Left lung (tissue), 10 donors: Measurements from ENCODE around the gene LGI4. TPM values are rescaled to one million over a fixed set of nuclear protein-coding genes. Genes with fewer than 3 reads are reported as not detected.

ENCODE experiments used
- ATAC-seq: fragments of 200-7000 bp; cut with Tn5 transposase; one replicate; pipeline ENCODE4 v1.9.1; 2020; ENCODE audit warnings: moderate library complexity
- DNase-seq, 4 donors: peaks; one replicate each; pipeline ENCODE4 v3.0.0-alpha.2; 2013 to 2020
- H3K27ac ChIP-seq, 2 donors: fragments of 200-600 bp; sonication (generic) in 1 of 2; one replicate each; pipeline versions ENCODE4 v1.5.0 to v1.8.0; 2020 to 2021
- H3K27me3 ChIP-seq, 2 donors: fragments of 200-600 bp; sonication (generic) in 1 of 2; one replicate each; pipeline versions ENCODE4 v1.5.0 to v1.8.0; 2020 to 2021
- H3K36me3 ChIP-seq, 2 donors: fragments of 200-600 bp; sonication (generic) in 1 of 2; one replicate each; pipeline versions ENCODE4 v1.5.0 to v1.8.0; 2020 to 2021
- H3K4me1 ChIP-seq, 2 donors: fragments of 200-600 bp; one replicate each; pipeline ENCODE4 v1.8.0; 2021
- H3K4me3 ChIP-seq, 2 donors: fragments of 200-600 bp; sonication (generic) in 1 of 2; one replicate each; pipeline versions ENCODE4 v1.5.0 to v1.8.0; 2020 to 2021; ENCODE audit warnings: mild to moderate bottlenecking in 1 of 2
- H3K9me3 ChIP-seq, 2 donors: fragments of 200-600 bp; sonication (generic) in 1 of 2; one replicate each; pipeline versions ENCODE4 v1.5.0 to v1.8.0; 2020 to 2021
- intact Hi-C, 2 donors: fragments of 100-400 bp; cut with DNase I; formaldehyde crosslinking; loops; one replicate each; pipeline versions ENCODE4 v1.11.2 to v1.14.2; 2022
- polyA plus RNA-seq, 6 donors: library from polyadenylated mRNA; unstranded; fragments of 120-200 nt; gene quantifications; one replicate each; pipeline ENCODE4 v1.2.1, GENCODE V29; 2013; ENCODE audit not compliant: insufficient read length in 6 of 6
- total RNA-seq, 2 donors: library from RNA; stranded (reverse); fragmentation: NEBNext Ultra II Directional; extraction: Animal tissue kit (Norgen Biotek cat#: 25700); gene quantifications; one replicate each; pipeline ENCODE4 v1.2.1, GENCODE V29; 2021
- TF ChIP-seq, protein P1 (sequence below), 2 donors: fragments of 200-600 bp; sonication (generic) in 1 of 2; IDR thresholded peaks; one replicate each; pipeline versions ENCODE4 v1.5.0 to v1.8.0; 2021; ENCODE audit warnings: antibody characterized with exemption in 2 of 2
- donor health status: DM: no; HTN: yes; CAD: no.
- donor health status: DM: no; HTN: no; CAD: no.

LGI4 gene
- total and polyA plus RNA-seq, 8 donors, result 1.8 to 3.4 (median 2.7) TPM

DNA sequence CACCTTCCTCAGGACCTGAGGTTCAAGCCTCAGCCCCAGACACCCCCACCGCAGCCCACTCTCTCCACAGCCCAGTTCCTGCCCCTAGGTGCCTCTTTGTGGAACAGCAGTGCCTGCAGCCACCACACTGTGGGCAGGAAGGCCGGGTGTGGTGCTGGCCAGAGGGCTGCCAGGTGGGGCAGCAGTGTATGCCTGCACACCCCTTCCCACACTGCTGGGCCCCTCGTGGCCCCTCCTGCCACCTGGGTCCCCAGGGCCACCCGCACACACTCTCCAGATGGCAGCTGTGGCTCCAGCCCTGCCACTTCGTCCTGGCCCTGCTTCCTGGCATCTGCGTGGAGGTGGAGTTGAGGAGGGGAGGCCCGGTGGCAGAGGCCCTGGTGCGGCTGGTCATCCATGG, 58.2 kb downstream of the LGI4 start:
- no peaks in the 10 kb centered on the region for H3K4me1 ChIP-seq
- DNase-seq (no peak), ATAC-seq (no peak)
- no peaks in the 10 kb centered on the region for H3K36me3 ChIP-seq
- no peak overlapping the region for H3K27ac ChIP-seq
- no peaks in the 10 kb centered on the region for H3K27me3 ChIP-seq
- TF ChIP-seq, protein P1, sequence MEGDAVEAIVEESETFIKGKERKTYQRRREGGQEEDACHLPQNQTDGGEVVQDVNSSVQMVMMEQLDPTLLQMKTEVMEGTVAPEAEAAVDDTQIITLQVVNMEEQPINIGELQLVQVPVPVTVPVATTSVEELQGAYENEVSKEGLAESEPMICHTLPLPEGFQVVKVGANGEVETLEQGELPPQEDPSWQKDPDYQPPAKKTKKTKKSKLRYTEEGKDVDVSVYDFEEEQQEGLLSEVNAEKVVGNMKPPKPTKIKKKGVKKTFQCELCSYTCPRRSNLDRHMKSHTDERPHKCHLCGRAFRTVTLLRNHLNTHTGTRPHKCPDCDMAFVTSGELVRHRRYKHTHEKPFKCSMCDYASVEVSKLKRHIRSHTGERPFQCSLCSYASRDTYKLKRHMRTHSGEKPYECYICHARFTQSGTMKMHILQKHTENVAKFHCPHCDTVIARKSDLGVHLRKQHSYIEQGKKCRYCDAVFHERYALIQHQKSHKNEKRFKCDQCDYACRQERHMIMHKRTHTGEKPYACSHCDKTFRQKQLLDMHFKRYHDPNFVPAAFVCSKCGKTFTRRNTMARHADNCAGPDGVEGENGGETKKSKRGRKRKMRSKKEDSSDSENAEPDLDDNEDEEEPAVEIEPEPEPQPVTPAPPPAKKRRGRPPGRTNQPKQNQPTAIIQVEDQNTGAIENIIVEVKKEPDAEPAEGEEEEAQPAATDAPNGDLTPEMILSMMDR (IDR thresholded peaks at IDR 0.05), result no peak
- H3K9me3 ChIP-seq, result no peaks in the 10 kb centered on the region
- H3K4me3 ChIP-seq, result no peak overlapping the region
- intact Hi-C loops, result no loop called here

DNA sequence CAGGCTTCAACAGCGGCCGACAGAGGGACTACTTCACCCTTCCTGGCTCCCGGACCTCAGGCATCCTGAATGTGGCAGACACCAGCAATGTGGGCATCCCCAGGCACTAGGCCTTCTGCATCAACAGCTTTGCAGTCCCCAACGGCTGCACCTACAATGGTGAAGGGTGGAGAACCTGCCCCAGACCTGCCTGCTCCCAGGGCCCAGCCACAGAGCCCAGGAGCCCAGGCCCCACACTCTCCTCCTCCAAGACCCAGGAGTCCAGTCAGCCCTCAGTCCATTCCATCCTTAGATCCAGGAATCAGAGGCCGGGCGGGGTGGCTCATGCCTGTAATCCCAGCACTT, 58.9 kb downstream of the LGI4 start:
- TF ChIP-seq, protein P1 (IDR thresholded peaks at IDR 0.05), result no peak
- Histone ChIP-seq H3K4me3 (no peak overlapping the region), H3K27me3 (no peaks in the 10 kb centered on the region), H3K4me1 (no peaks in the 10 kb centered on the region), H3K9me3 (no peaks in the 10 kb centered on the region), H3K27ac (no peak overlapping the region), H3K36me3 (no peaks in the 10 kb centered on the region)
- ATAC-seq, result no peak
- intact Hi-C loops, result no loop called here
- DNase-seq, result no peak

DNA sequence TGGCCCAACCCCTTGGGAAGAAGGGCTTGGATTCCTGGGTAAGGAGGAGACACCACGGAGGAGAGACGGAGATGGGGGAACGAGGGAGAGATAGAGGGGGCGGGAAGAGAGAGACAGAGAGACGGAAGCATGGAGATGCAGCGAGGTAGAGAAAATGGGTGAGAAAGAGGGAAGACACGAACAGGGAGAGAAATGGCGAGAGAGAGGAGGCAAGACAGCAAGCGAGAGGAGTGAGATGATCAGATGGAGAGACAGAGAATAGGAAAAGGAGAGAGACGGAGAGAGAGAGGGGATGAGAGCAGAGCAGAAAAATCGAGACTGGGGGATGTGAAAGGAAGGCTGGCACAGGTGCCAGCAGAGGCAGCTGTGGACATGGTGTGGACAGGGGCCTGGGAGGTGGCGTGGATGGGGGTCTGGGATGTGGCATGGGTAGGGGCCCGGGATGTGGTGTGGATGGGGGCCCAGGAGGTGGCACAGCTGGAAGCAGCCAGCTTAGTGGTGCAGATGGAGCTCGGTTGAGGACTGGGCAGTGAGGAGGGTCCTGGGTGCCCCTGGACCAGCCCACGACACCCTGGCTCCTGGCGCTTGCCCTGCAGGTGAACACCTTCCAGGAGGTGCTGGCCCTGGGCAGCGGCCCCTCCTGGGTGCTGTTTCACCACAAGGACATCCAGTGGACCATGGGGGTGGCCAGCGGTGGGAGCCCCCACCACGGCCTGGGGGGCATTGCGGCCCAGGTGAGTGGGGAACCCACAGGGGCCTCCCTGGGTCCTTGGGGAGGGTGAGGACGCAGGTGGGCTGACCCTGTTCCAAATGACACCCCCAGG, 59.4 kb downstream of the LGI4 start:
- intact Hi-C loops, result no loop called here

More for the DNA sequence above, 59.4 kb downstream of the LGI4 start:
- DNase-seq, result peak in 1 of 4 donors; percentile 69
- Histone ChIP-seq H3K27me3 (no peaks in the 10 kb centered on the region), H3K27ac (no peak overlapping the region), H3K4me3 (no peak overlapping the region), H3K9me3 (peaks cover 0 to 4% of the 10 kb centered on the region in 2 donors), H3K4me1 (no peaks in the 10 kb centered on the region), H3K36me3 (no peaks in the 10 kb centered on the region)
- TF ChIP-seq, protein P1 (IDR thresholded peaks at IDR 0.05), result no peak
- no peak for ATAC-seq

Other genes starting within 250 kb of the LGI4 start
- gene ZNF30, start 208.2 kb downstream of the LGI4 start, total RNA-seq, result 1 to 10 TPM; 3.5 to 4.3 TPM
- gene ZNF30, start 208.2 kb downstream of the LGI4 start, polyA plus RNA-seq, result 10 to 100 TPM in 1 of 6 donors, 1 to 10 TPM in 5; 6.4 to 10.4 (median 8.4) TPM
- gene ZNF792, start 170.8 kb downstream of the LGI4 start, total RNA-seq, result 1 to 10 TPM; 8.5 to 9.9 TPM
- gene ZNF792, start 170.8 kb downstream of the LGI4 start, polyA plus RNA-seq, result 10 to 100 TPM in 2 of 6 donors, 1 to 10 TPM in 4; 8.0 to 10.8 (median 9.7) TPM
- gene GRAMD1A, start 134.7 kb downstream of the LGI4 start, total RNA-seq, result 100 to 1,000 TPM; 116 to 137 TPM
- 100 to 1,000 TPM in 5 of 6 donors, 10 to 100 TPM in 1; 92.7 to 136 (median 114) TPM for gene GRAMD1A, start 134.7 kb downstream of the LGI4 start, polyA plus RNA-seq
- 1 to 10 TPM; 7.7 to 9.7 TPM for gene SCN1B, start 104.6 kb downstream of the LGI4 start, total RNA-seq
- 1 to 10 TPM in 3 of 6 donors, under 1 TPM in 3; 0.82 to 1.6 (median 1.0) TPM for gene SCN1B, start 104.6 kb downstream of the LGI4 start, polyA plus RNA-seq
- 10 to 100 TPM; 16.8 to 40.3 TPM for gene HPN, start 93.3 kb downstream of the LGI4 start, total RNA-seq
- 10 to 100 TPM; 25.6 to 44.7 (median 32.2) TPM for gene HPN, start 93.3 kb downstream of the LGI4 start, polyA plus RNA-seq
- gene FXYD3, start 19.2 kb downstream of the LGI4 start, total RNA-seq, result 100 to 1,000 TPM in 1 of 2 donors, 10 to 100 TPM in 1; 88.4 to 207 TPM
- gene FXYD3, start 19.2 kb downstream of the LGI4 start, polyA plus RNA-seq, result 10 to 100 TPM; 17.5 to 50.2 (median 21.1) TPM
- 10 to 100 TPM; 20.1 to 24.0 TPM for gene FXYD1, start 3.8 kb upstream of the LGI4 start, total RNA-seq
- gene FXYD1, start 3.8 kb upstream of the LGI4 start, polyA plus RNA-seq, result 10 to 100 TPM; 50.5 to 67.0 (median 53.6) TPM
- gene FXYD7, start 8.2 kb upstream of the LGI4 start, total RNA-seq, result not detected
- 1 to 10 TPM in 2 of 6 donors, under 1 TPM in 4; 0.55 to 1.3 (median 0.74) TPM for gene FXYD7, start 8.2 kb upstream of the LGI4 start, polyA plus RNA-seq
- 100 to 1,000 TPM; 111 to 123 TPM for gene FXYD5, start 19.7 kb upstream of the LGI4 start, total RNA-seq
- gene FXYD5, start 19.7 kb upstream of the LGI4 start, polyA plus RNA-seq, result 10 to 100 TPM; 29.0 to 33.0 (median 31.3) TPM
- gene FAM187B, start 93.7 kb upstream of the LGI4 start, total RNA-seq, result under 1 TPM in 1 of 2 donors, not detected in 1; 0.20 TPM
- gene FAM187B, start 93.7 kb upstream of the LGI4 start, polyA plus RNA-seq, result not detected
- 100 to 1,000 TPM in 1 of 2 donors, 10 to 100 TPM in 1; 65.4 to 130 TPM for gene LSR, start 113.9 kb upstream of the LGI4 start, total RNA-seq
- 10 to 100 TPM; 50.6 to 70.1 (median 60.1) TPM for gene LSR, start 113.9 kb upstream of the LGI4 start, polyA plus RNA-seq
- gene USF2, start 133.9 kb upstream of the LGI4 start, total RNA-seq, result 100 to 1,000 TPM; 123 to 148 TPM
- gene USF2, start 133.9 kb upstream of the LGI4 start, polyA plus RNA-seq, result 100 to 1,000 TPM; 149 to 187 (median 165) TPM
- gene HAMP, start 147.5 kb upstream of the LGI4 start, total RNA-seq, result 1 to 10 TPM; 1.1 to 1.9 TPM
- under 1 TPM; 0.20 to 0.85 (median 0.41) TPM for gene HAMP, start 147.5 kb upstream of the LGI4 start, polyA plus RNA-seq
- not detected for gene MAG, start 157.1 kb upstream of the LGI4 start, total RNA-seq
- gene MAG, start 157.1 kb upstream of the LGI4 start, polyA plus RNA-seq, result 10 to 100 TPM in 2 of 6 donors, 1 to 10 TPM in 4; 1.3 to 14.4 (median 6.2) TPM
- 10 to 100 TPM in 1 of 2 donors, 1 to 10 TPM in 1; 6.5 to 13.8 TPM for gene CD22, start 194.1 kb upstream of the LGI4 start, total RNA-seq
- 10 to 100 TPM in 4 of 6 donors, 1 to 10 TPM in 2; 5.2 to 63.2 (median 19.7) TPM for gene CD22, start 194.1 kb upstream of the LGI4 start, polyA plus RNA-seq
- gene FFAR1, start 212.8 kb upstream of the LGI4 start, total RNA-seq, result not detected
- under 1 TPM; 0.06 to 0.74 (median 0.28) TPM for gene FFAR1, start 212.8 kb upstream of the LGI4 start, polyA plus RNA-seq
- 1 to 10 TPM in 1 of 2 donors, not detected in 1; 1.6 TPM for gene FFAR3, start 223.4 kb upstream of the LGI4 start, total RNA-seq
- under 1 TPM in 5 of 6 donors, not detected in 1; 0.09 to 0.49 (median 0.28) TPM for gene FFAR3, start 223.4 kb upstream of the LGI4 start, polyA plus RNA-seq
- not detected for gene GPR42, start 236.0 kb upstream of the LGI4 start, total RNA-seq
- gene GPR42, start 236.0 kb upstream of the LGI4 start, polyA plus RNA-seq, result under 1 TPM in 3 of 6 donors, not detected in 3; 0.11 to 0.24 (median 0.14) TPM